GM10266 (cell line): ENCODE data around the gene SLC1A3.

Experiments
- DNase-seq: peaks from one replicate; pipeline ENCODE4 v3.0.0; 2012; ENCODE audit errors: extremely low spot score
- TF ChIP-seq, protein P1 (sequence below): IDR thresholded peaks from 2 replicates; pipeline ENCODE4 v1.5.1; 2012; ENCODE audit warnings: mild to moderate bottlenecking, low read depth; ENCODE audit not compliant: control insufficient read depth, insufficient read depth; ENCODE audit errors: missing control alignments

SLC1A3 gene

GRCh38 chr5:36704131-36704530, 97.7 kb downstream of the SLC1A3 start:
- no peak for DNase-seq
- TF ChIP-seq, protein P1, sequence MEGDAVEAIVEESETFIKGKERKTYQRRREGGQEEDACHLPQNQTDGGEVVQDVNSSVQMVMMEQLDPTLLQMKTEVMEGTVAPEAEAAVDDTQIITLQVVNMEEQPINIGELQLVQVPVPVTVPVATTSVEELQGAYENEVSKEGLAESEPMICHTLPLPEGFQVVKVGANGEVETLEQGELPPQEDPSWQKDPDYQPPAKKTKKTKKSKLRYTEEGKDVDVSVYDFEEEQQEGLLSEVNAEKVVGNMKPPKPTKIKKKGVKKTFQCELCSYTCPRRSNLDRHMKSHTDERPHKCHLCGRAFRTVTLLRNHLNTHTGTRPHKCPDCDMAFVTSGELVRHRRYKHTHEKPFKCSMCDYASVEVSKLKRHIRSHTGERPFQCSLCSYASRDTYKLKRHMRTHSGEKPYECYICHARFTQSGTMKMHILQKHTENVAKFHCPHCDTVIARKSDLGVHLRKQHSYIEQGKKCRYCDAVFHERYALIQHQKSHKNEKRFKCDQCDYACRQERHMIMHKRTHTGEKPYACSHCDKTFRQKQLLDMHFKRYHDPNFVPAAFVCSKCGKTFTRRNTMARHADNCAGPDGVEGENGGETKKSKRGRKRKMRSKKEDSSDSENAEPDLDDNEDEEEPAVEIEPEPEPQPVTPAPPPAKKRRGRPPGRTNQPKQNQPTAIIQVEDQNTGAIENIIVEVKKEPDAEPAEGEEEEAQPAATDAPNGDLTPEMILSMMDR = no peak

- TF ChIP-seq, protein P1 = no peak
- no peak for DNase-seq
These were observed 98.6 kb downstream of the SLC1A3 start for GRCh38 chr5:36705055-36705454.

DNA sequence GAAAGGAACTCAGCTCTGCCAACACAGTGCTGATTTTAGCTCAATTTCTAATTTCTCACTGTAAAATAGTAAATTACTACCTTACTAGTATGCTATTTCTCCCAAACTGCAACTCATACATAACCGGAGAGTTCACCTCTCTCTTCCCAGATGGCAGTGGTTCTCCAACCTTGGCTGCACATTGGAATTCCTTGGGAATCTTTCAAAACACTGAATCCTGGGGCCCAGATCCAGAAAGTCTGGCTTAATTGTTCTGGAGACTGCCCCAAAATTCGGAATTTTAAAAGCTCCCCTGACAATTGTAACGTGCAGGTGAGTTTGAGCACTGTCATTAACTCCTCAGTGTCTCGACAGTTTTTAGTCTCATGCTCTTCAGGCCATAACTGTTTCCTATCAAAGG, 100.3 kb downstream of the SLC1A3 start:
- TF ChIP-seq, protein P1 = no peak
- DNase-seq = no peak

- TF ChIP-seq, protein P1 = no peak
- no peak for DNase-seq
These were observed 102.6 kb downstream of the SLC1A3 start for GRCh38 chr5:36708996-36709395.

DNA sequence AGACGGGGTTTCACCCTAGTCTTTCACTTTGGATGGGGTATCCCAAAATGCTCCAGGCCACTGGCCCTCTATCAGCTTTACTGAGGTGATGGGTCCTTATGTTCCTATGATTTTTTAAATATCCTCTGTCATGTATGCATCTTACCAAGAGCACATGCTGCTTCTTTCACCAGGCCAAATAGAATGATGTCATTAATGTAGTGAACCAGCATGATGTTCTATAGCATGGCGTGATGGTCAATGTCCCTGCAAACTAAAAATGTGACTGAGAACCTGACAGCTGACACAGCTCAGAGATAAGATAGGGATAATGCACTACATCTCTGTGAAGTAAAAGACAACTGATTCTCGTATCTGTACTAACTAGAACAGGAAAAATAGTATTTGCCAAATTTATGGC, 103.6 kb downstream of the SLC1A3 start:
- TF ChIP-seq, protein P1 = no peak
- DNase-seq = no peak

DNA sequence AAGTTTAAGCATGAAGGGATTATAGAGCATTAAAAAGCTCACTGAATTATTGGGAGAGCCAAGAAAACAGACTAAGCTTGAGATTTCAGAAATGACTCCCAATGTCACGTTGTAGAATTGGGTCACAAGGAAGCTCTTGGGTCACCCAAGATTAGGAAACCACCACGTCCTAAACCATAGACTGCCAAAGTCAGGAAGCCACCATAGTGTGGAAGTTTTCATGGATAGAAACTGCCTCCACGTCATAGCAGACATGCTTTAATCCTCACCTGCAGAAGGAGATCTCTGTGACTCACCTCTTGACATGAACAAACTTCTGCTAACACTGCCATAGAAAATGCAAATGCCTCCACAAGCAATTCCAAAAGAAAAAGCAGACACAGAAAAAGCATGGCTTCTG, 106.3 kb downstream of the SLC1A3 start:
- DNase-seq = no peak
- TF ChIP-seq, protein P1 = no peak

DNA sequence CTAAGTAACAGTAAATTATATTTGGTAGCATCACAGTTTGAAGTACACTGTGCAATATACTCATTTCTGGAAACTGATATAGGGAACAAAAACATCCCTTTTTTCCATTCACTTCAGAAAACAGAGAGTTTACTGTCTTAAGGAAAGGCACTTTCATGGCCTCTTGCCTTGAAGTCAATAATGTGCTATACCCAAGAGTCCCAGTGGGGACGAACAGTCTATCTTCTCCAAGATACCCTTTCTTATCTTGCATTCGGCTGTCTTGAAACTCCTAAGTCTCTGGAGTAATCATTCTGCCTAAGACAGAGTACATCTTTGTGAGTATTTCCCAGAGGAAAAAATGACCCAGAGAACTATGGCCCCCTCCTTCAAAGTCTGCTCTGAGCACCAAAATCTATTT, 107.1 kb downstream of the SLC1A3 start:
- DNase-seq = no peak

More for the DNA sequence above, 107.1 kb downstream of the SLC1A3 start:
- TF ChIP-seq, protein P1 = no peak
